A549 treated with AZD9567 at 1 μM for 4 hours (cell line): ENCODE results near the gene CRYAB. TPM values are rescaled to one million over a fixed set of nuclear protein-coding genes. Genes with fewer than 3 reads are reported as not detected.

Experiments
- total RNA-seq: library from RNA; stranded (reverse); fragments of 200-300 nt; extraction: Qiagen RNA extraction; gene quantifications from 5 replicates; pipeline ENCODE4 v1.2.3, GENCODE V29; 2022; ENCODE audit not compliant: insufficient read depth

Gene CRYAB
- total RNA-seq: 8.2 to 17.3 TPM (median 9.8 TPM) in 5 replicates

GRCh38 chr11:111911563-111912401 lies at the start of gene CRYAB:
Gene CRYAB, minus strand, starts transcription at chr11:111911770. Its CDS starts 46 bp downstream, at chr11:111911724.

GRCh38 chr11:111918390-111919256 lies 7.1 kb upstream of the CRYAB start, which contains the start of gene C11orf52:
Gene C11orf52, plus strand, starts transcription at chr11:111918913. Its CDS starts 60 bp downstream, at chr11:111918973.

GRCh38 chr11:111912535-111912934 lies 965 bp upstream of the CRYAB start, which contains the start of gene HSPB2:
Gene HSPB2, plus strand, starts transcription at chr11:111912734. Its CDS starts 96 bp downstream, at chr11:111912830.

GRCh38 chr11:111878849-111879636 lies 32.5 kb downstream of the CRYAB start, which contains the start of the genes CFAP68 and FDXACB1:
Gene CFAP68, plus strand, starts transcription at chr11:111879541. Its CDS starts 20 bp downstream, at chr11:111879561.
Gene FDXACB1, minus strand, starts transcription at chr11:111879165. Its CDS starts 33 bp downstream, at chr11:111879132.

GRCh38 chr11:111870886-111871692 lies 40.5 kb downstream of the CRYAB start, which contains the start of gene ALG9:
Gene ALG9, minus strand, starts transcription at chr11:111871581. Its CDS starts 99 bp downstream, at chr11:111871482.

Other genes with a start within 250 kb of the CRYAB start
- gene PPP2R1B, start 145.4 kb downstream of the CRYAB start, total RNA-seq: 15.1 to 19.7 TPM (median 19.0 TPM) in 5 replicates
- 18.2 to 24.2 TPM (median 19.5 TPM) in 5 replicates for gene ALG9, start 40.2 kb downstream of the CRYAB start, total RNA-seq
- gene FDXACB1, start 32.6 kb downstream of the CRYAB start, total RNA-seq: 0.93 to 1.6 TPM (median 1.4 TPM) in 5 replicates
- gene CFAP68, start 32.2 kb downstream of the CRYAB start, total RNA-seq: 32.7 to 44.9 TPM (median 33.4 TPM) in 5 replicates
- gene HSPB2, start 964 bp upstream of the CRYAB start, total RNA-seq: not detected in 5 replicates
- 0.07 to 0.21 TPM in 2 of 5 replicates, not detected in the others for gene C11orf52, start 7.1 kb upstream of the CRYAB start, total RNA-seq
- 4.7 to 9.1 TPM (median 7.5 TPM) in 5 replicates for gene DIXDC1, start 25.6 kb upstream of the CRYAB start, total RNA-seq
- gene DLAT, start 113.6 kb upstream of the CRYAB start, total RNA-seq: 23.9 to 42.9 TPM (median 28.8 TPM) in 5 replicates
- gene PIH1D2, start 162.2 kb upstream of the CRYAB start, total RNA-seq: 0.65 to 6.6 TPM (median 1.2 TPM) in 5 replicates
- gene NKAPD1, start 162.5 kb upstream of the CRYAB start, total RNA-seq: 11.7 to 14.1 TPM (median 12.7 TPM) in 5 replicates
- gene TIMM8B, start 175.0 kb upstream of the CRYAB start, total RNA-seq: 67.5 to 74.4 TPM (median 72.4 TPM) in 5 replicates
- gene SDHD, start 175.1 kb upstream of the CRYAB start, total RNA-seq: 67.2 to 103 TPM (median 70.1 TPM) in 5 replicates